RWPE2 (cell line): ENCODE results near the gene RERE.

Experiments
- ATAC-seq: fragments of 200-7000 bp; cut with Tn5 transposase; 3 replicates; pipeline ENCODE4 v1.9.1; 2021; ENCODE audit warnings: low read depth
- DNase-seq: peaks from one replicate; pipeline ENCODE4 v3.0.0-alpha.2; 2020; ENCODE audit warnings: low spot score
- H3K27ac ChIP-seq: fragments of 450-650 bp; 2 replicates; pipeline ENCODE4 v1.5.1; 2017; ENCODE audit warnings: mild to moderate bottlenecking; ENCODE audit not compliant: poor library complexity, severe bottlenecking
- H3K27me3 ChIP-seq: fragments of 250-450 bp; sonication (Bioruptor Pico); 2 replicates; pipeline ENCODE4 v1.5.1; 2021; ENCODE audit warnings: mild to moderate bottlenecking, moderate library complexity; ENCODE audit not compliant: insufficient read depth, poor library complexity, severe bottlenecking
- H3K36me3 ChIP-seq: fragments of 250-450 bp; sonication (Bioruptor Pico); 2 replicates; pipeline ENCODE4 v1.5.1; 2020; ENCODE audit warnings: low read depth, mild to moderate bottlenecking, moderate library complexity
- H3K4me1 ChIP-seq: fragments of 250-450 bp; sonication (Bioruptor Pico); 2 replicates; pipeline ENCODE4 v1.5.1; 2021; ENCODE audit warnings: mild to moderate bottlenecking, moderate library complexity; ENCODE audit not compliant: insufficient read depth, poor library complexity, severe bottlenecking
- H3K4me3 ChIP-seq: fragments of 250-450 bp; sonication (Bioruptor Pico); 2 replicates; pipeline ENCODE4 v1.5.1; 2021; ENCODE audit warnings: mild to moderate bottlenecking, moderate library complexity; ENCODE audit not compliant: severe bottlenecking
- H3K9me3 ChIP-seq: fragments of 250-450 bp; sonication (Bioruptor Pico); 2 replicates; pipeline ENCODE4 v1.5.1; 2021; ENCODE audit warnings: mild to moderate bottlenecking, moderate library complexity; ENCODE audit not compliant: severe bottlenecking
- CTCF ChIP-seq: fragments of 450-650 bp; IDR thresholded peaks from one replicate; pipeline ENCODE4 v1.5.1; 2017; ENCODE audit warnings: mild to moderate bottlenecking, moderate library complexity; ENCODE audit not compliant: poor library complexity, severe bottlenecking

Gene RERE

GRCh38 chr1:8723010-8723409 is 94.4 kb downstream of the RERE start:
- no peak overlapping the region for H3K27ac ChIP-seq
- H3K4me3 ChIP-seq, result no peak overlapping the region
- no peaks in the 10 kb centered on the region for H3K9me3 ChIP-seq
- ATAC-seq (no peak), DNase-seq (no peak)
- no peak for TF ChIP-seq CTCF
- H3K36me3 ChIP-seq, result no peaks in the 10 kb centered on the region
- H3K4me1 ChIP-seq, result peaks cover 7% of the 10 kb centered on the region
- no peaks in the 10 kb centered on the region for H3K27me3 ChIP-seq

- Histone ChIP-seq H3K27ac (no peak overlapping the region), H3K27me3 (no peaks in the 10 kb centered on the region), H3K4me1 (peaks cover 8% of the 10 kb centered on the region), H3K9me3 (no peaks in the 10 kb centered on the region), H3K36me3 (no peaks in the 10 kb centered on the region), H3K4me3 (no peak overlapping the region)
- no peak for DNase-seq
- no peak for TF ChIP-seq CTCF
- ATAC-seq, result no peak
Observed at GRCh38 chr1:8722366-8722765, 95.1 kb downstream of the RERE start.

GRCh38 chr1:8721679-8722324 is 95.6 kb downstream of the RERE start:
- no peak overlapping the region for H3K27ac ChIP-seq
- no peak for TF ChIP-seq CTCF
- H3K4me3 ChIP-seq, result no peak overlapping the region
- ATAC-seq (no peak), DNase-seq (no peak)
- no peaks in the 10 kb centered on the region for H3K36me3 ChIP-seq
- H3K4me1 ChIP-seq, result peaks cover 12% of the 10 kb centered on the region
- H3K9me3 ChIP-seq, result no peaks in the 10 kb centered on the region
- H3K27me3 ChIP-seq, result no peaks in the 10 kb centered on the region

GRCh38 chr1:8720347-8720746 is 97.1 kb downstream of the RERE start:
- Histone ChIP-seq H3K9me3 (no peaks in the 10 kb centered on the region), H3K36me3 (no peaks in the 10 kb centered on the region), H3K4me1 (peaks cover 5% of the 10 kb centered on the region), H3K27ac (no peak overlapping the region), H3K27me3 (no peaks in the 10 kb centered on the region), H3K4me3 (no peak overlapping the region)
- ATAC-seq, result no peak
- no peak for DNase-seq
- no peak for TF ChIP-seq CTCF

GRCh38 chr1:8718850-8719361 is 98.5 kb downstream of the RERE start:
- Histone ChIP-seq H3K4me3 (no peak overlapping the region), H3K27me3 (no peaks in the 10 kb centered on the region), H3K9me3 (no peaks in the 10 kb centered on the region), H3K27ac (no peak overlapping the region), H3K4me1 (peaks cover 6% of the 10 kb centered on the region), H3K36me3 (no peaks in the 10 kb centered on the region)
- no peak for DNase-seq
- peak; percentile 25 for TF ChIP-seq CTCF
- no peak for ATAC-seq
